B cell (primary cell): ENCODE measurements around the gene ZNF135. TPM values are rescaled to one million over a fixed set of nuclear protein-coding genes. Genes with fewer than 3 reads are reported as not detected.
A peak's percentile ranks its signal among the peaks of the same experiment; 100 is the strongest.

Experiments
- ATAC-seq: fragments of 200-7000 bp; cut with Tn5 transposase; one replicate; pipeline ENCODE4 v1.10.0; 2021; ENCODE audit warnings: low read depth, mild to moderate bottlenecking, moderate number of reproducible peaks, moderate library complexity
- CTCF ChIA-PET: fragments of 350-600 bp; sonication (Branson Sonifier 250); formaldehyde crosslinking; loops from one replicate; lab custom pipeline; 2021; ENCODE audit warnings: antibody characterized with exemption, inconsistent platforms; lab: Charles Lee
- POLR2A ChIA-PET: fragments of 350-600 bp; sonication (Branson Sonifier 250); formaldehyde crosslinking; loops from one replicate; lab custom pipeline; 2021; ENCODE audit warnings: antibody characterized with exemption; lab: Charles Lee
- DNase-seq: peaks from one replicate; pipeline ENCODE4 v3.0.0; 2013
- H2AFZ ChIP-seq: 2 replicates; pipeline ENCODE4 v1.6.1; 2012; ENCODE audit warnings: mild to moderate bottlenecking, low read depth, low read length; ENCODE audit not compliant: insufficient read depth, poor library complexity, severe bottlenecking
- H3K27ac ChIP-seq, 2 donors: 1 replicate in 1 of 2; 2 replicates in 1 of 2; pipeline ENCODE4 v1.5.1; 2012 to 2013; ENCODE audit warnings: low read length in 2 of 2, mild to moderate bottlenecking in 2 of 2, moderate library complexity in 1 of 2
- H3K27me3 ChIP-seq, 4 experiments: fragments of 200-600 bp in 1 of 4; sonication (generic) in 1 of 4; replicated peaks in 1 of 4; 1 replicate in 2 of 4; 2 replicates in 2 of 4; pipeline versions ENCODE4 v1.6.1 to v1.7.0; 2013 to 2016; ENCODE audit warnings: low read length in 3 of 4, mild to moderate bottlenecking in 2 of 4, mixed read lengths in 1 of 4, moderate library complexity in 1 of 4; ENCODE audit not compliant: insufficient read depth in 4 of 4, control insufficient read depth in 3 of 4; ENCODE audit errors: control extremely low read depth in 1 of 4
- H3K36me3 ChIP-seq, 2 experiments: replicated peaks in 1 of 2; 1 replicate in 1 of 2; 2 replicates in 1 of 2; pipeline versions ENCODE4 v1.6.1 to v1.7.1; 2013; ENCODE audit warnings: low read length in 1 of 2; ENCODE audit not compliant: insufficient read depth in 2 of 2, control insufficient read depth in 1 of 2; ENCODE audit errors: control extremely low read depth in 1 of 2, extremely low read depth in 1 of 2
- H3K4me1 ChIP-seq, 2 donors: fragments of 200-600 bp in 1 of 2; sonication (generic) in 1 of 2; 1 replicate in 1 of 2; 2 replicates in 1 of 2; pipeline versions ENCODE4 v1.5.1 to v1.6.1; 2013 to 2017; ENCODE audit warnings: low read length in 2 of 2; ENCODE audit not compliant: control insufficient read depth in 2 of 2, insufficient read depth in 2 of 2
- H3K4me2 ChIP-seq: replicated peaks from 2 replicates; pipeline ENCODE3; 2012; ENCODE audit warnings: mild to moderate bottlenecking, low read depth, low read length; ENCODE audit not compliant: poor library complexity, severe bottlenecking
- H3K4me3 ChIP-seq, 5 experiments: fragments of 200-600 bp in 1 of 5; sonication (generic) in 1 of 5; 1 replicate in 3 of 5; 2 replicates in 2 of 5; pipeline versions ENCODE4 v1.5.1 to v1.7.0; 2011 to 2016; ENCODE audit warnings: low read length in 4 of 5, mild to moderate bottlenecking in 4 of 5, low read depth in 2 of 5, control low read depth in 1 of 5, moderate library complexity in 1 of 5; ENCODE audit not compliant: insufficient read depth in 1 of 5; ENCODE audit errors: control extremely low read depth in 1 of 5, extremely low read depth in 1 of 5
- H3K79me2 ChIP-seq: fragments of 200-600 bp; sonication (generic); one replicate; pipeline ENCODE4 v1.6.0; 2016; ENCODE audit warnings: low read length; ENCODE audit not compliant: control insufficient read depth, insufficient read depth
- H3K9ac ChIP-seq: fragments of 200-600 bp; sonication (generic); 2 replicates; pipeline ENCODE4 v1.6.1; 2017; ENCODE audit warnings: mild to moderate bottlenecking, low read length, moderate library complexity
- H3K9me3 ChIP-seq, 3 donors: one replicate each; pipeline versions ENCODE4 v1.6.1 to v1.7.1; 2013; ENCODE audit warnings: low read length in 2 of 3; ENCODE audit not compliant: control insufficient read depth in 2 of 3, insufficient read depth in 1 of 3; ENCODE audit errors: control extremely low read depth in 1 of 3
- H4K20me1 ChIP-seq: 2 replicates; pipeline ENCODE4 v1.6.0; 2012; ENCODE audit warnings: mild to moderate bottlenecking, low read length; ENCODE audit not compliant: insufficient read depth, control insufficient read depth, poor library complexity, severe bottlenecking
- H3K27ac Mint-ChIP-seq: one replicate; pipeline ENCODE4 v1.8.0; 2021; ENCODE audit warnings: mixed read lengths
- H3K27me3 Mint-ChIP-seq: one replicate; pipeline ENCODE4 v1.8.0; 2021; ENCODE audit warnings: mixed read lengths
- H3K4me1 Mint-ChIP-seq: one replicate; pipeline ENCODE4 v1.8.0; 2021; ENCODE audit warnings: mixed read lengths
- H3K4me3 Mint-ChIP-seq: one replicate; pipeline ENCODE4 v1.8.0; 2021; ENCODE audit warnings: mixed read lengths
- H3K9me3 Mint-ChIP-seq: one replicate; pipeline ENCODE4 v1.8.0; 2022; ENCODE audit warnings: mixed read lengths; ENCODE audit not compliant: insufficient read depth
- EZH2 ChIP-seq: IDR thresholded peaks from 2 replicates; pipeline ENCODE4 v1.6.1; 2012; ENCODE audit warnings: borderline replicate concordance, low read depth, mild to moderate bottlenecking, moderate library complexity, low read length; ENCODE audit not compliant: insufficient read depth, poor library complexity, severe bottlenecking
- WGBS: methylation state at CpG from one replicate; pipeline ENCODE4 v1.1.5; 2013; ENCODE audit warnings: missing lambda C conversion rate; ENCODE audit not compliant: insufficient coverage; 5-methylcytosine and 5-hydroxymethylcytosine counted together
- intact Hi-C: fragments of 100-400 bp; cut with micrococcal nuclease; formaldehyde crosslinking; loops from one replicate; pipeline ENCODE4 v1.10.0; 2022
- polyA plus RNA-seq: library from polyadenylated mRNA; depleted of rRNA; stranded (reverse); fragments of >200 nt; gene quantifications from 2 replicates; pipeline ENCODE4 v1.2.3, GENCODE V29; 2012
- total RNA-seq, 2 donors: library from RNA; stranded (reverse); fragments of 120-200 nt in 1 of 2; gene quantifications; 1 replicate in 1 of 2; 2 replicates in 1 of 2; pipeline versions ENCODE4 v1.2.3 to v1.2.4, GENCODE V29; 2013 to 2022
- TF ChIP-seq, protein P1 (sequence below): fragments of 200-600 bp; IDR thresholded peaks from one replicate; pipeline ENCODE4 v1.8.0; 2022; ENCODE audit warnings: antibody characterized with exemption, mild to moderate bottlenecking

ZNF135 gene
- total and polyA plus RNA-seq, 2 donors (not counting 1 experiment from before 2014, with no cell fraction given) = 8.9 to 10.0 TPM

DNA sequence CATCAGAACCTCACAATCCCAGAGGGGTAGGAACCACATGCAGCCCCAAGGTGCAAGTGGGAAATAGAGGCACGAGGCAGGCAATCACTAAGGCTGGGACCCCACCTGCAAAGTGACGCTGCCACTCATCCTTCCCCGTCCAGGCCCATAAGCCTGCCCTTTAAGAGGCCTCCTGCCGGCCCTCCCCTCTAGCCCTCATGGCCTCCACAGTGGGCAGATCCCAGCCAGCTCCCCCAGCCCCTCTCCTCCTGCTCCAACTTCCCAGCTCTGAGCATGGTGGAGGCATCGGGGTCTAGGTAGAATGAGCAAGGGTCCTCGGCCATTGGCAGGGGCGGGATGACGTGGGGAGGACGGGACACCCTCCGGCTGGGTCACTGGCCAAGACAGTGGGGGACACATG, 36.2 kb downstream of the ZNF135 start:
- peaks cover 1 to 74% (median 7%) of the 10 kb centered on the region in 3 donors for H3K9me3 ChIP-seq
- H3K36me3 ChIP-seq = no peaks in the 10 kb centered on the region
- H3K4me1 ChIP-seq = peaks cover 13 to 16% of the 10 kb centered on the region in 2 donors
- no peak for DNase-seq
- H3K4me2 ChIP-seq = no peak overlapping the region
- POLR2A ChIA-PET = interaction anchor here (0.6 to 0.7 kb wide), 2 partner anchors 480 to 536 kb away, joined by 4 to 5 read pairs; no protein-coding TSS in a partner anchor
- no peaks in the 10 kb centered on the region for H3K27me3 Mint-ChIP-seq
- peaks cover 18% of the 10 kb centered on the region for H3K4me1 Mint-ChIP-seq
- TF ChIP-seq, protein P1, sequence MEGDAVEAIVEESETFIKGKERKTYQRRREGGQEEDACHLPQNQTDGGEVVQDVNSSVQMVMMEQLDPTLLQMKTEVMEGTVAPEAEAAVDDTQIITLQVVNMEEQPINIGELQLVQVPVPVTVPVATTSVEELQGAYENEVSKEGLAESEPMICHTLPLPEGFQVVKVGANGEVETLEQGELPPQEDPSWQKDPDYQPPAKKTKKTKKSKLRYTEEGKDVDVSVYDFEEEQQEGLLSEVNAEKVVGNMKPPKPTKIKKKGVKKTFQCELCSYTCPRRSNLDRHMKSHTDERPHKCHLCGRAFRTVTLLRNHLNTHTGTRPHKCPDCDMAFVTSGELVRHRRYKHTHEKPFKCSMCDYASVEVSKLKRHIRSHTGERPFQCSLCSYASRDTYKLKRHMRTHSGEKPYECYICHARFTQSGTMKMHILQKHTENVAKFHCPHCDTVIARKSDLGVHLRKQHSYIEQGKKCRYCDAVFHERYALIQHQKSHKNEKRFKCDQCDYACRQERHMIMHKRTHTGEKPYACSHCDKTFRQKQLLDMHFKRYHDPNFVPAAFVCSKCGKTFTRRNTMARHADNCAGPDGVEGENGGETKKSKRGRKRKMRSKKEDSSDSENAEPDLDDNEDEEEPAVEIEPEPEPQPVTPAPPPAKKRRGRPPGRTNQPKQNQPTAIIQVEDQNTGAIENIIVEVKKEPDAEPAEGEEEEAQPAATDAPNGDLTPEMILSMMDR = no peak
- no peak for TF ChIP-seq EZH2
- H3K79me2 ChIP-seq = peaks cover 35% of the 10 kb centered on the region
- H3K4me3 Mint-ChIP-seq = no peak overlapping the region
- H3K4me3 ChIP-seq = no peak overlapping the region
- intact Hi-C loops = loop anchor here (5.0 kb wide), 1 partner anchor 73 kb away; no protein-coding TSS in a partner anchor
- no peak for ATAC-seq
- CTCF ChIA-PET = no interaction called here
- peaks cover 3% of the 10 kb centered on the region for H3K9me3 Mint-ChIP-seq
- 89% methylated on average over 10 of the region's 10 CpGs for WGBS
- no peak overlapping the region for H3K27ac Mint-ChIP-seq
- no peak overlapping the region for H2AFZ ChIP-seq
- no peak overlapping the region for H3K27ac ChIP-seq
- no peaks in the 10 kb centered on the region for H3K27me3 ChIP-seq
- H4K20me1 ChIP-seq = no peaks in the 10 kb centered on the region
- H3K9ac ChIP-seq = no peak overlapping the region

DNA sequence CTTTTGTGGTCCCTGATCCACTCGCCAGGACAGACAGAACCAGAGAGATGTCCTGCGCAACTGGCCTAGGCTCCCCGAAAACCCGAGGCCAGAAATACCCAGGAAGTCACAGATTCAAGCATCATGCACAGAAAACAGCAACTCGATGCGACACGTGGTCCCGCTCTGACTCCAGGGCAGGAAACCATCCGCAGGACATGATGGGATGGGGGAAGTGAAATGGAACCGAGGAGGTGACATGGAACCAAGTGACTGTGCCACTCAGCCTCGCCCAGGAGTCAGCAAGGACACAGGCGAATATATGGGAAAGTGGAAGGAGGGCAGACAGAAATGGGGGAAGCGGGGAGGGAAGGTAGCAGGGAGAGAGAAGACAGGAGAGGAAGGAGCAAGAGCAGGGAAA, 37.8 kb downstream of the ZNF135 start:
- Histone ChIP-seq H3K4me3 (peak overlapping the region in 1 of 5 experiments; percentile 95), H3K27ac (peak overlapping the region in 1 of 2 donors; percentile 100), H3K27me3 (no peaks in the 10 kb centered on the region), H4K20me1 (no peaks in the 10 kb centered on the region), H2AFZ (no peak overlapping the region), H3K9me3 (peaks cover 1 to 74% (median 7%) of the 10 kb centered on the region in 3 donors), H3K36me3 (no peaks in the 10 kb centered on the region), H3K9ac (peak overlapping the region; percentile 100), H3K4me1 (peaks cover 13 to 16% of the 10 kb centered on the region in 2 donors), H3K79me2 (peaks cover 35% of the 10 kb centered on the region), H3K4me2 (peak overlapping the region; percentile 92)
- peaks cover 18% of the 10 kb centered on the region for H3K4me1 Mint-ChIP-seq
- POLR2A ChIA-PET = interaction anchor here (0.6 kb wide), 1 partner anchor 48 kb away, joined by 3 read pairs; no protein-coding TSS in a partner anchor
- no peak for DNase-seq
- H3K4me3 Mint-ChIP-seq = peak overlapping the region; percentile 77
- 94% methylated on average over 13 of the region's 13 CpGs for WGBS
- TF ChIP-seq EZH2 = no peak
- TF ChIP-seq, protein P1 = no peak
- CTCF ChIA-PET = no interaction called here
- peak overlapping the region; percentile 76 for H3K27ac Mint-ChIP-seq
- intact Hi-C loops = loop anchor here (5.0 kb wide), 1 partner anchor 75 kb away; no protein-coding TSS in a partner anchor
- peaks cover 3% of the 10 kb centered on the region for H3K9me3 Mint-ChIP-seq
- H3K27me3 Mint-ChIP-seq = no peaks in the 10 kb centered on the region
- no peak for ATAC-seq
